ENCODE data around the gene TSHZ2.

DNA sequence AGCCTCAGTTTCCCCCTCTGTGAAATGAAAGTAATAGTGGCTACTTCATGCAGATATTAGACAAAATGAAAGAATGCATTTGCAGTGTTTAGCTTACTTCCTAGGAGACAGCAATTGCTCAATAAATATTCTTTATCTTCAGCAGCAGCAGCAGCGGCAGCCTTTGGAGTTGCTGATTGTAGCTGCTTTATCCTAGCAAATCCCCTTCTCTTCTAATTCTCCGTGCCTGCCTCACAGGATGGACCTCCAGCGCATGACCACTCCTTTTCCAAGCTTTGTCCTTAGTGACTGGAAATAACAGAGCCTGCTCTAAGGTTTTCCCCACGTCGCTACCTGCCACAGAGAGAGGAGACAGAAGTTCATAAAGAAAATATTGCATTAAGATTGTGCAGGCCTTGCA, 279.8 kb downstream of the TSHZ2 start:
- TF ChIP-seq TEAD4 (CRISPR knock-in tag; IDR thresholded peaks at IDR 0.05) (no peak), NR3C1 (CRISPR knock-in tag; conservative IDR thresholded peaks at IDR 0.05; ENCODE audit: low read depth) (no peak), EMX1 (CRISPR knock-in tag; IDR thresholded peaks at IDR 0.05) (no peak), FOXJ3 (CRISPR knock-in tag; IDR thresholded peaks at IDR 0.05; ENCODE audit: borderline replicate concordance) (no peak), NFE2L1 (CRISPR knock-in tag; IDR thresholded peaks at IDR 0.05) (no peak), ESRRA (CRISPR knock-in tag; IDR thresholded peaks at IDR 0.05; ENCODE audit: borderline replicate concordance) (no peak), CREB1 (CRISPR knock-in tag; IDR thresholded peaks at IDR 0.05) (no peak)
- TF ChIP-seq, protein P1, sequence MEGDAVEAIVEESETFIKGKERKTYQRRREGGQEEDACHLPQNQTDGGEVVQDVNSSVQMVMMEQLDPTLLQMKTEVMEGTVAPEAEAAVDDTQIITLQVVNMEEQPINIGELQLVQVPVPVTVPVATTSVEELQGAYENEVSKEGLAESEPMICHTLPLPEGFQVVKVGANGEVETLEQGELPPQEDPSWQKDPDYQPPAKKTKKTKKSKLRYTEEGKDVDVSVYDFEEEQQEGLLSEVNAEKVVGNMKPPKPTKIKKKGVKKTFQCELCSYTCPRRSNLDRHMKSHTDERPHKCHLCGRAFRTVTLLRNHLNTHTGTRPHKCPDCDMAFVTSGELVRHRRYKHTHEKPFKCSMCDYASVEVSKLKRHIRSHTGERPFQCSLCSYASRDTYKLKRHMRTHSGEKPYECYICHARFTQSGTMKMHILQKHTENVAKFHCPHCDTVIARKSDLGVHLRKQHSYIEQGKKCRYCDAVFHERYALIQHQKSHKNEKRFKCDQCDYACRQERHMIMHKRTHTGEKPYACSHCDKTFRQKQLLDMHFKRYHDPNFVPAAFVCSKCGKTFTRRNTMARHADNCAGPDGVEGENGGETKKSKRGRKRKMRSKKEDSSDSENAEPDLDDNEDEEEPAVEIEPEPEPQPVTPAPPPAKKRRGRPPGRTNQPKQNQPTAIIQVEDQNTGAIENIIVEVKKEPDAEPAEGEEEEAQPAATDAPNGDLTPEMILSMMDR (IDR thresholded peaks at IDR 0.05): no peak
- TF ChIP-seq, protein P2, sequence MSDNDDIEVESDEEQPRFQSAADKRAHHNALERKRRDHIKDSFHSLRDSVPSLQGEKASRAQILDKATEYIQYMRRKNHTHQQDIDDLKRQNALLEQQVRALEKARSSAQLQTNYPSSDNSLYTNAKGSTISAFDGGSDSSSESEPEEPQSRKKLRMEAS (CRISPR knock-in tag; IDR thresholded peaks at IDR 0.05): no peak
- TF ChIP-seq, protein P3, sequence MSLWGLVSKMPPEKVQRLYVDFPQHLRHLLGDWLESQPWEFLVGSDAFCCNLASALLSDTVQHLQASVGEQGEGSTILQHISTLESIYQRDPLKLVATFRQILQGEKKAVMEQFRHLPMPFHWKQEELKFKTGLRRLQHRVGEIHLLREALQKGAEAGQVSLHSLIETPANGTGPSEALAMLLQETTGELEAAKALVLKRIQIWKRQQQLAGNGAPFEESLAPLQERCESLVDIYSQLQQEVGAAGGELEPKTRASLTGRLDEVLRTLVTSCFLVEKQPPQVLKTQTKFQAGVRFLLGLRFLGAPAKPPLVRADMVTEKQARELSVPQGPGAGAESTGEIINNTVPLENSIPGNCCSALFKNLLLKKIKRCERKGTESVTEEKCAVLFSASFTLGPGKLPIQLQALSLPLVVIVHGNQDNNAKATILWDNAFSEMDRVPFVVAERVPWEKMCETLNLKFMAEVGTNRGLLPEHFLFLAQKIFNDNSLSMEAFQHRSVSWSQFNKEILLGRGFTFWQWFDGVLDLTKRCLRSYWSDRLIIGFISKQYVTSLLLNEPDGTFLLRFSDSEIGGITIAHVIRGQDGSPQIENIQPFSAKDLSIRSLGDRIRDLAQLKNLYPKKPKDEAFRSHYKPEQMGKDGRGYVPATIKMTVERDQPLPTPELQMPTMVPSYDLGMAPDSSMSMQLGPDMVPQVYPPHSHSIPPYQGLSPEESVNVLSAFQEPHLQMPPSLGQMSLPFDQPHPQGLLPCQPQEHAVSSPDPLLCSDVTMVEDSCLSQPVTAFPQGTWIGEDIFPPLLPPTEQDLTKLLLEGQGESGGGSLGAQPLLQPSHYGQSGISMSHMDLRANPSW (CRISPR knock-in tag; conservative IDR thresholded peaks at IDR 0.05; ENCODE audit: low read depth): no peak
- TF ChIP-seq, protein P4, sequence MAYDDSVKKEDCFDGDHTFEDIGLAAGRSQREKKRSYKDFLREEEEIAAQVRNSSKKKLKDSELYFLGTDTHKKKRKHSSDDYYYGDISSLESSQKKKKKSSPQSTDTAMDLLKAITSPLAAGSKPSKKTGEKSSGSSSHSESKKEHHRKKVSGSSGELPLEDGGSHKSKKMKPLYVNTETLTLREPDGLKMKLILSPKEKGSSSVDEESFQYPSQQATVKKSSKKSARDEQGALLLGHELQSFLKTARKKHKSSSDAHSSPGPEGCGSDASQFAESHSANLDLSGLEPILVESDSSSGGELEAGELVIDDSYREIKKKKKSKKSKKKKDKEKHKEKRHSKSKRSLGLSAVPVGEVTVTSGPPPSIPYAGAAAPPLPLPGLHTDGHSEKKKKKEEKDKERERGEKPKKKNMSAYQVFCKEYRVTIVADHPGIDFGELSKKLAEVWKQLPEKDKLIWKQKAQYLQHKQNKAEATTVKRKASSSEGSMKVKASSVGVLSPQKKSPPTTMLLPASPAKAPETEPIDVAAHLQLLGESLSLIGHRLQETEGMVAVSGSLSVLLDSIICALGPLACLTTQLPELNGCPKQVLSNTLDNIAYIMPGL (CRISPR knock-in tag; IDR thresholded peaks at IDR 0.05): no peak
- TF ChIP-seq, protein P5, sequence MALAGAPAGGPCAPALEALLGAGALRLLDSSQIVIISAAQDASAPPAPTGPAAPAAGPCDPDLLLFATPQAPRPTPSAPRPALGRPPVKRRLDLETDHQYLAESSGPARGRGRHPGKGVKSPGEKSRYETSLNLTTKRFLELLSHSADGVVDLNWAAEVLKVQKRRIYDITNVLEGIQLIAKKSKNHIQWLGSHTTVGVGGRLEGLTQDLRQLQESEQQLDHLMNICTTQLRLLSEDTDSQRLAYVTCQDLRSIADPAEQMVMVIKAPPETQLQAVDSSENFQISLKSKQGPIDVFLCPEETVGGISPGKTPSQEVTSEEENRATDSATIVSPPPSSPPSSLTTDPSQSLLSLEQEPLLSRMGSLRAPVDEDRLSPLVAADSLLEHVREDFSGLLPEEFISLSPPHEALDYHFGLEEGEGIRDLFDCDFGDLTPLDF (CRISPR knock-in tag; IDR thresholded peaks at IDR 0.05): no peak
- TF ChIP-seq, protein P6, sequence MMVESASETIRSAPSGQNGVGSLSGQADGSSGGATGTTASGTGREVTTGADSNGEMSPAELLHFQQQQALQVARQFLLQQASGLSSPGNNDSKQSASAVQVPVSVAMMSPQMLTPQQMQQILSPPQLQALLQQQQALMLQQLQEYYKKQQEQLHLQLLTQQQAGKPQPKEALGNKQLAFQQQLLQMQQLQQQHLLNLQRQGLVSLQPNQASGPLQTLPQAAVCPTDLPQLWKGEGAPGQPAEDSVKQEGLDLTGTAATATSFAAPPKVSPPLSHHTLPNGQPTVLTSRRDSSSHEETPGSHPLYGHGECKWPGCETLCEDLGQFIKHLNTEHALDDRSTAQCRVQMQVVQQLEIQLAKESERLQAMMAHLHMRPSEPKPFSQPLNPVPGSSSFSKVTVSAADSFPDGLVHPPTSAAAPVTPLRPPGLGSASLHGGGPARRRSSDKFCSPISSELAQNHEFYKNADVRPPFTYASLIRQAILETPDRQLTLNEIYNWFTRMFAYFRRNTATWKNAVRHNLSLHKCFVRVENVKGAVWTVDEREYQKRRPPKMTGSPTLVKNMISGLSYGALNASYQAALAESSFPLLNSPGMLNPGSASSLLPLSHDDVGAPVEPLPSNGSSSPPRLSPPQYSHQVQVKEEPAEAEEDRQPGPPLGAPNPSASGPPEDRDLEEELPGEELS (CRISPR knock-in tag; IDR thresholded peaks at IDR 0.05): no peak
- TF ChIP-seq, protein P7, sequence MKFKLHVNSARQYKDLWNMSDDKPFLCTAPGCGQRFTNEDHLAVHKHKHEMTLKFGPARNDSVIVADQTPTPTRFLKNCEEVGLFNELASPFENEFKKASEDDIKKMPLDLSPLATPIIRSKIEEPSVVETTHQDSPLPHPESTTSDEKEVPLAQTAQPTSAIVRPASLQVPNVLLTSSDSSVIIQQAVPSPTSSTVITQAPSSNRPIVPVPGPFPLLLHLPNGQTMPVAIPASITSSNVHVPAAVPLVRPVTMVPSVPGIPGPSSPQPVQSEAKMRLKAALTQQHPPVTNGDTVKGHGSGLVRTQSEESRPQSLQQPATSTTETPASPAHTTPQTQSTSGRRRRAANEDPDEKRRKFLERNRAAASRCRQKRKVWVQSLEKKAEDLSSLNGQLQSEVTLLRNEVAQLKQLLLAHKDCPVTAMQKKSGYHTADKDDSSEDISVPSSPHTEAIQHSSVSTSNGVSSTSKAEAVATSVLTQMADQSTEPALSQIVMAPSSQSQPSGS (CRISPR knock-in tag; IDR thresholded peaks at IDR 0.05; ENCODE audit: borderline replicate concordance, low read depth): no peak

All from WTC11 (cell line).